ENCODE data around the gene OR9K2. TPM values are rescaled to one million over a fixed set of nuclear protein-coding genes. Genes with fewer than 3 reads are reported as not detected.
"Not testable (repeated sequence)": the region's sequence is repeated elsewhere in the genome, so short reads cannot be mapped to it uniquely, and the experiment has no call there.

The OR9K2 gene, protein sequence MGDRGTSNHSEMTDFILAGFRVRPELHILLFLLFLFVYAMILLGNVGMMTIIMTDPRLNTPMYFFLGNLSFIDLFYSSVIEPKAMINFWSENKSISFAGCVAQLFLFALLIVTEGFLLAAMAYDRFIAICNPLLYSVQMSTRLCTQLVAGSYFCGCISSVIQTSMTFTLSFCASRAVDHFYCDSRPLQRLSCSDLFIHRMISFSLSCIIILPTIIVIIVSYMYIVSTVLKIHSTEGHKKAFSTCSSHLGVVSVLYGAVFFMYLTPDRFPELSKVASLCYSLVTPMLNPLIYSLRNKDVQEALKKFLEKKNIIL
- total RNA-seq: not detected
- long read RNA-seq, donor 1: 0 reads
- long read RNA-seq, donor 2: 0 reads

DNA sequence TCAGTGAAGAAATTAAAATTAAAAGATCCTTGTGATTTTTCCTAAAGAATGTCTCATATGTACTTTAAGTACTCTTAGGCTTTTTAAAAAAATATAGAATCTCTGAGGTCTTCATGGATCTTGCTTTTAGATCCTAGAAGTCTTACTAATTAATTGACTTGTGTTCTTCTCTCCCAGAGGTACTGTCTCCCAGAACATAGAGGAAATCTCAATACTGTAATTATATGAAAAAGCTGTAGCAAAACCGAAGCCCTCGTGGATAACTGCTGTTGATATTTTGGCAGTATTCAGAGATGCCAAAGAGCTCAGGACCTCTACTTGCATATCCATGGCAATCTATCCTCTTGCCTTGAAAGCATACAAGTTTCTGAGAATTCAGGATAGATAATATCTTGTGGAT, at the start of gene OR9K2:
Gene OR9K2 (plus strand): TSS at position 301 of the 400 bp plus-strand sequence. CDS start 3,429 bp downstream, outside the sequence.
- intact Hi-C loops (cut with DNase I): no loop called here
- DNase-seq (ENCODE audit: low spot score): no peak

DNA sequence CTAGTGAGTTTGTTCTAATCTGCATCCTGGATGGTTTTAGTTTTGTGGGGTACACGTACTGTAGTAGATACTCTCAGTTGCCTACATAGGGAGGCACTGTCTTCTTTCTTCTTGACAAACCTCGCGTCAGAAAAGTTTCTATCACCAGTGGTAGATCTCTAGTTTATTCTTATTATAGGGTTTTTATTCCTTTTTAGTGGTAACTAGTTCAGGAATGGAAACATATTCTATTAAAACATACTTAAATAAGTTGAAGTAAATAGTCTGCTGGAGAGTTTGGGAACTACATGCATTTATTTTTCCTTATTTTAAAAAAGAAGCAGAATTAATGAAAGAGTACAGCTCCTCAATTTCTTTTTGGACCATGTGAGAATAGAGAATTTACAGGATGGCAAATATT, 33.6 kb upstream of the OR9K2 start:
- intact Hi-C loops (cut with DNase I): no loop called here
- DNase-seq (ENCODE audit: low spot score): no peak

DNA sequence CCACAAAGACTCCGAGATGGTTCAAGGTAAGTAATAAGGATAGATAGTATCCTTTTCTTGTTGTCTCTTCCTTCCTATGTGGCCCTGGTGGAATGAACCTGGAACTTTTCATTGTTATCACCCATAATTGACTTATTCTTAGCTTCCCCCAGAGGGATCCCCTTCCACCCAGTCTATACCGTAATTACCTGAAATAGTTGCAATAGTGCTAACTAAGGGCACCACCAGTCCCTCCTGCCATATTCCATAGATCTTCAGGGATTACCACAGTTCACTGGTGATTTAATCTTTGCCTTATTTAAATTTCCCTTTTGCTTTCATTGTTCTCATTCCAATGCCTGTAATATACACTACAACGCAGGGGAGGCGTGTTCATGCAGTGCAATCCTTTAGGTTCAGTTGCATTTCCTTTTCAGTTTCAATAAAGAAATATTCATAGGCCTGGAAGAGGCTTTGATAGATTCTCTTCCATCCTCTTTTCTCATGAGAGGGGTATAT, 13.8 kb upstream of the OR9K2 start:
- intact Hi-C loops (cut with DNase I): no loop called here
- DNase-seq (ENCODE audit: low spot score): no peak

DNA sequence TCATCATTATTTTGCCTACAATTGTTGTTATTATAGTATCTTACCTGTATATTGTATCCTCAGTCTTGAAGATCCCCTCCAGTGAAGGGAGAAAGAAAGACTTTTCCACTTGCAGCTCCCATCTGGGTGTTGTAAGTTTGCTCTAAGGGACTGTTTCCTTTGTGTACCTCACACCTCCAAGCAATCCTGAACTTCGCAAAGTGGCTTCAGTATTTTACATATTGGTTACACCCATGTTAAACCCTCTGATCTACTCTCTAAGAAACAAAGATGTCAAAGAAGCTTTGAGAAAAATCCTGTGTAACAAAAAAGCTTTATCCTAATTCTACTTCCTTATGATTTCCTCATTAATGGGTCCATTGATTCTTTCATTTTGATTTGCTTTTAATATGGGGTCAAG, 10.1 kb upstream of the OR9K2 start:
- no peak for DNase-seq (ENCODE audit: low spot score)
- intact Hi-C loops (cut with DNase I): no loop called here

DNA sequence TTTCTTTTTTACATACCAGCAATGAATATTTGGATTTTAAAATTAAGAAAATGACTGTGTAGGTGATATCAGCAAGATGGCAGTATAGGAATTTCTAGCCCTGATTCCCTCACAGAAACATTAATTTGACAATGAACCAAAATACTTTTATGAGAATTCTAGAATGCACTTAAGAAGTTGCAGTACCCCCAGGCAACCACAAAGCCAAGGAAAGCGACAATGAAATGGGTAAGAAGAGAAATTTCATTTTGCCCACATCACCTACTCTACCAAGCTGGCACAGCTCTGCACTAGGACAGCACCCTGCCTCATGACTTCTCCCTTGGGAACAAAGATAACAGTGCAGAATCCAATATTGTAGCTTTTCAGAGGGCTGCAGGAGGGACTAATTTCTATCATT, 6.6 kb downstream of the OR9K2 start:
- no peak for DNase-seq (ENCODE audit: low spot score)
- intact Hi-C loops (cut with DNase I): no loop called here

DNA sequence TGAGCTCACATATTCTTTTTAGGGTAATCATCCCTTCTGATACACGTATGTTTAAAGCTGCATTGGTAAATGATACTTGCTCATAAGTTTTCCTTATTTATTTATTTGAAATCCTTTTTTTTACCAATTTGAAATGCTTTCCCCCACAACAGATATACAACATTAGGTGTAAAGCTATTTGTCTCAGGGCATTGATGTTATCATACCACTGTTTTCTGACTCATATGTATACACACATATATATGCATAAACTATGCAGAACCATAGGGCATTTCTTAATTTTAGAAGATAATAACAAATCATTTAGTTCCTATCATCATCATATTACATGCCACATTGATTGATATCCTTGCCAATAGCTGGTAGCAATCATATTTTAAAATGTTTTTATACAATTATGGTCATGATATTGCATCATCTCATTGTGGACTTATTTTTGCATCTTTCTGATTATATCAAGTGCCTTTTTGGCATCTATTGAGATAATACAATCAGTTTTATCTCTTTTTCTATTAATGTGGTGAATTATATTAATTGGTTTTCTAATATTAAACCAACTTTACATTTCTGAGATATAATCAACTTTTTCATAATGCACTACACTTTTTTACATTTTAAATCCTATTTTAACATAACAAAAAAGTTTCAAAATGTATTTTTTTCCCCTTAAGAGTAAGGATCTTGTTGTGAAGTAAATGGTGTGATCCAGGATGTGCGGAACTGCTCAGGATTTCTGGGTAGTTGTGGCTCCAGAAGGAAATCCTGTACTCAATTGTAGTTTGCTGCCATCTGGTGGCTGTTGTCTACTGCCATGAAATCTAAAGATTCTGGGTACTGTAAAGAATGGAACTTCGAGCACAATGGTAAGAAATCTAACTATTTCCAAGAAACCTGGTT, 16.7 kb downstream of the OR9K2 start:
- DNase-seq (ENCODE audit: low spot score): no peak
- intact Hi-C loops (cut with DNase I): no loop called here

DNA sequence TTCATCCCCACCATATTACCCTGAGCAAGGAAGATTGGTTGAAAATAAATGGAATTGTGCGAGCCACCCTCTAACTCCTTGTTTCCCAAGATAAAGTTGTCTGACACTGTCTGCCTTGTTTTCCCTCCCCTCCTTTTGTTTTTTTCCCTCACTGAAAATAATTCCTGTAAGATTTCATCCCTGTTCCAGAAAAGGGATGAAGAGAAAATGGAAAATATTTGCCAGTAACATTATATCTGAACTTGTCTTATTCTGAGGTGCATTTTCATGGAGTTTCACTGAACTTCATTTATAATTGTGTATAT, 17.3 kb downstream of the OR9K2 start:
- intact Hi-C loops (cut with DNase I): no loop called here
- no peak for DNase-seq (ENCODE audit: low spot score)

DNA sequence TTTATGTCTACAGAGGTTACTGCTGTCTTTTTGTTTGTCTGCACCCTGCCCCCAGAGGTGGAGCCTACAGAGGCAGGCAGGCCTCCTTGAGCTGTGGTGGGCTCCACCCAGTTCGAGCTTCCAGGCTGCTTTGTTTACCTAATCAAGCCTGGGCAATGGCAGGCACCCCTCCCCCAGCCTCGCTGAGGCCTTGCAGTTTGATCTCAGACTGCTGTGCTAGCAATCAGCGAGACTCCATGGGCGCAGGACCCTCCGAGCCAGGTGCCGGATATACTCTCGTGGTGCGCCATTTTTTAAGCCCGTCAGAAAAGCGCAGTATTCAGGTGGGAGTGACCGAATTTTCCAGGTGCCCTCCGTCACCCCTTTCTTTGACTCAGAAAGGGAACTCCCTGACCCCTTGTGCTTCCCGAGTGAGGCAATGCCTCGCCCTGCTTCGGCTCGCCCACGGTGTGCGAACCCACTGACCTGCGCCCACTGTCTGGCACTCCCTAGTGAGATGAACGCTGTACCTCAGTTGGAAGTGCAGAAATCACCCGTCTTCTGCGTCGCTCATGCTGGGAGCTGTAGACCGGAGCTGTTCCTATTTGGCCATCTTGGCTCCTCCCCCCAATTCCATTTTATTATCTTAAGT, 40.9 kb downstream of the OR9K2 start:
- DNase-seq (ENCODE audit: low spot score); intact Hi-C loops (cut with DNase I): not testable (repeated sequence)

DNA sequence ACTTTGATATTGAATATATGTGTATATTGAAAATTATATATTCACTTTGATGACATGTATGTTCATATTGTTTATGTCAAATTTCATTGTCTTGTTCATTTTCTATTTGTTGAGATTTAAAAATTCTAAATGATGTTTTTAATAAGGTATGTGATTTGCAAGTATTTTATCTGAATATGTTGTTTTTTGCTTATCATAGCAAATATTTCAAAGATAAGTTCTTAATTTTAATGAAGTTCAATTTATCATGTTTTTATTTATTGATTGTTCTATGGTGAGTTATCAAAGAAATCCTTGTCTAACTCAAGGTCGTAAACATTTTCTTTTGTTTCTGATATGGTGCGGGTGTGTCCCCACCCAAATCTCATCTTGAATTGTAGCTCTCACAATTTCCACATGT, 45.2 kb downstream of the OR9K2 start:
- DNase-seq (ENCODE audit: low spot score): no peak

DNA sequence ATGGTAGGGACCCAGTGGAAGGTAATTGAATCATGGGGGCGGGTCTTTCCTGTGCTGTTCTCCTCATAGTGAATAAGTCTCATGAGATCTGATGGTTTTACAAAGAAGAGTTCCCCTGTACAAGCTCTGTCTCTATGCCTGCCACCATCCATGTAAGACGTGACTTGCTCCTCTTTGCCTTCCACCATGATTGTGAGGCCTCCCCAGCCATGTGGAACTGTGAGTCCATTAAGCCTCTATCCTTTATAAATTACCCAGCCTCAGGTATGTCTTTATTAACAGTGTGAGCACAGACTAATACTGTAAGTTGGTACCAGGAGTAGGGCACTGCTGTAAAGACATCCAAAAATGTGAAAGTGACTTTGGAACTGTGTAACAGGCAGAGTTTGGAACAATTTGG, 45.6 kb downstream of the OR9K2 start:
- intact Hi-C loops (cut with DNase I); DNase-seq (ENCODE audit: low spot score): not testable (repeated sequence)

More for the DNA sequence above, 45.2 kb downstream of the OR9K2 start:
- intact Hi-C loops (cut with DNase I): no loop called here

DNA sequence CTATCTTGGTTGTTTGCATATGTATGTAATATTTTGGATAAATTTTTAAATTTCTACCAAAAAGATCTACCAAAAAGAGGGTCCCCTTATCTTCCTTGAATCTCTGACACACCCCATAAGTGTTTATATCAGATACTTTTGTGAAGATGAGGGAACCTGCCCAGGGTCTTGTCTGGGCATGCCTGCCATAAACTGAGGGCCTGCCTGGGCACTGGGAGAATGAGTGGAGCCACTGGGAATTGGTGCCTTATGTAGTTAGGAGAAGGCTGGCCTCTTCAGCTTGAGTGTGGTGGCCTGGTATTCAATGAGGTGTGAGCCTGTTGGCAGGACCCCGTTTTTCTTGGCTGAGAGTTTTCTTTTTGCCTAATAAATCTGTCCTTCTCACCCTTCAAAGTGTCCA, 46.5 kb downstream of the OR9K2 start:
- no peak for DNase-seq (ENCODE audit: low spot score)
- intact Hi-C loops (cut with DNase I): no loop called here

DNA sequence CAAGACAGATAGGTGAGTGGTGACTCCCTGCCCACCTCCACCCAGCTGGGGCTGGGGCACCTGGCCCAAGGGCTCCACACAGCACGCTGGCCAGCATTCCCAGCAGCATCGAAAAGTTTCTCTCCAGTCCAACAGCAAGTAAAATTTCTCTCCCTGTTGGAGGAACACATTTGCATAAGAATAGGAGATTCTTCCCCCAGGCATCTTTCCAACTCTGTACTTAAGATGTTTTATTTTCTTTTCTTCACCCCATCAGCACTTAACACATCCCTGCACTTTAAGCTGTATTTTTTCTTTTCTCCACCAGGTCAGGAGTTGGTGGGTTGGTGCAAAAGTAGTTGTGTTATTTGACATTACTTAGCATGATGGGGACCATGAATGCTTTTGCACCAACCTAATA, 47.2 kb downstream of the OR9K2 start:
- intact Hi-C loops (cut with DNase I): no loop called here
- DNase-seq (ENCODE audit: low spot score): no peak

Other genes with a start within 250 kb of the OR9K2 start
- gene TESPA1, start 141.6 kb upstream of the OR9K2 start, total RNA-seq: 1 to 10 TPM in 1 of 2 donors, under 1 TPM in 1; 1.00 to 3.3 TPM
- not detected for gene NEUROD4, start 106.4 kb upstream of the OR9K2 start, total RNA-seq
- gene OR10A7, start 94.6 kb downstream of the OR9K2 start, total RNA-seq: not detected
- not detected for gene OR6C74, start 118.2 kb downstream of the OR9K2 start, total RNA-seq
- not detected for gene OR6C6, start 170.2 kb downstream of the OR9K2 start, total RNA-seq
- not detected for gene OR6C1, start 187.9 kb downstream of the OR9K2 start, total RNA-seq
- not detected for gene OR6C3, start 204.3 kb downstream of the OR9K2 start, total RNA-seq
- gene OR6C75, start 236.6 kb downstream of the OR9K2 start, total RNA-seq: not detected

Data from posterior vena cava (tissue), 2 donors.